GM13977 (cell line): ENCODE measurements around the gene SAP30BP.

Source experiments
- DNase-seq: peaks from one replicate; pipeline ENCODE4 v3.0.0; 2012; ENCODE audit warnings: low spot score
- in situ Hi-C: fragments of 300-500 bp; cut with MboI; formaldehyde crosslinking; loops from one replicate; pipeline ENCODE4 v1.12.0; 2022; ENCODE audit warnings: low sequenced_read_pairs, low pct_unique_long_range_greater_than_20kb, mixed read lengths, inconsistent platforms; ENCODE audit not compliant: unreplicated experiment
- TF ChIP-seq, protein P1 (sequence below): IDR thresholded peaks from 2 replicates; pipeline ENCODE4 v1.5.1; 2012; ENCODE audit warnings: mild to moderate bottlenecking, control low read depth; ENCODE audit not compliant: insufficient read depth; ENCODE audit errors: extremely low read depth, missing control alignments

Gene SAP30BP

DNA sequence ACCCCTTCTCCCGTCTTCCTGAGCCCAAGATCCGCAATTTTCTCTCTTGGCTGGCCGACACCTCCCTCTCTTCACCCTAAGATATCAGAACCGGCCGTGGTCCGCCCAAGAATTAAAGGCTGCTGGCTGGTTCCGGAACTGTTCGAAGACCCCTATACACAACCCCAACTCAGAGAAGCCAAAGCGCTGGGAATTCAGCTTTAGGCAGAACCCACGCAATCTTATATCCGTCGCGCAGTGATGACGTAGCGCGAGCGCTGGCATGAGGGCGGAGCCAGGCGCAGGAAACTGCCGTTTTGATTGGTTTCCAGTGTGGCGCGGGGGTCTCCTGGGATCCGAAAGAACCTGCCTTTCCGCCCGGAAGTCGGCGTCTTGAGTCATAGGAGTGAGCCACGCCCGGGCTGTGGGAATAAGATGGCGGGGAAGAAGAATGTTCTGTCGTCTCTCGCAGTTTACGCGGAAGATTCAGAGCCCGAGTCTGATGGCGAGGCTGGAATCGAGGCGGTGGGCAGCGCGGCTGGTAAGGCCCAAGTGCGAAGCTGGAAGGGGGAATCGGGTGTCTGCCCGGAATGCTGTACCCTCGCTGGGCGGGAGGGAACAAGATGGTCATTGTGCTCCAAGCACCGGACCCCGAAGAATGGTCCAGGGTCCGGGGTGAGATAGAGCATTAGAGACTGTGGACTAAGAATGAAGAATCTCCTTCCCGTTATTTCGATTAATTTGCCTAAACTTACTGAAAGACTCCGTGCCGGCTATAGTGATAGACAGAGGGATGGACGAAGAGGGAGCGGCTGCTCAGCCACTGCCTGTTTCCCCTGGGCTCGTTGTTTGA lies at the start of gene SAP30BP, which contains the start of gene RECQL5:
Gene SAP30BP (plus strand): TSS at position 380 of the 832 bp plus-strand sequence. CDS start 35 bp downstream, at position 415.
Gene RECQL5 (minus strand): TSS at position 196 of the 832 bp plus-strand sequence. CDS start 597 bp downstream, outside the sequence.
- TF ChIP-seq, protein P1, sequence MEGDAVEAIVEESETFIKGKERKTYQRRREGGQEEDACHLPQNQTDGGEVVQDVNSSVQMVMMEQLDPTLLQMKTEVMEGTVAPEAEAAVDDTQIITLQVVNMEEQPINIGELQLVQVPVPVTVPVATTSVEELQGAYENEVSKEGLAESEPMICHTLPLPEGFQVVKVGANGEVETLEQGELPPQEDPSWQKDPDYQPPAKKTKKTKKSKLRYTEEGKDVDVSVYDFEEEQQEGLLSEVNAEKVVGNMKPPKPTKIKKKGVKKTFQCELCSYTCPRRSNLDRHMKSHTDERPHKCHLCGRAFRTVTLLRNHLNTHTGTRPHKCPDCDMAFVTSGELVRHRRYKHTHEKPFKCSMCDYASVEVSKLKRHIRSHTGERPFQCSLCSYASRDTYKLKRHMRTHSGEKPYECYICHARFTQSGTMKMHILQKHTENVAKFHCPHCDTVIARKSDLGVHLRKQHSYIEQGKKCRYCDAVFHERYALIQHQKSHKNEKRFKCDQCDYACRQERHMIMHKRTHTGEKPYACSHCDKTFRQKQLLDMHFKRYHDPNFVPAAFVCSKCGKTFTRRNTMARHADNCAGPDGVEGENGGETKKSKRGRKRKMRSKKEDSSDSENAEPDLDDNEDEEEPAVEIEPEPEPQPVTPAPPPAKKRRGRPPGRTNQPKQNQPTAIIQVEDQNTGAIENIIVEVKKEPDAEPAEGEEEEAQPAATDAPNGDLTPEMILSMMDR = no peak
- in situ Hi-C loops = no loop called here

DNA sequence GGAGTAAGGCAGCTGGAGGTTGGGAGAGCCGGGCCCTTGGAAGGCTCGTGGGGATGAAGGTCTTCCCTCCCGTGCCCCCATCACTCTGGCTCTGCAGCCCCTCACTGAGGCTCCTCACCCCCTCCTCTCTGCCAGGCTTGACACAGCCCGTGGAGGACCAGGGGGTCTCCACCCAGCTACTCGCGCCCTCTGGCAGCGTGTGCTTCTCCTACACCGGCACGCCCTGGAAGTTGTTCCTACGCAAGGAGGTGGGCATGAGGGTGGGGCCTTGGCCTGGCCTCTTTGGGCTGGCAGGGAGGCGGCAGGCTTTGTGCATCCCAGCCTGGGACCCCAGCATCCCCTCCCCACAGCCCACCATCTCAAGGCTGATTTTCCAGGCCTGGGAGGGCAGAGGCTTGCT lies 49.5 kb upstream of the SAP30BP start:
- in situ Hi-C loops = no loop called here
- TF ChIP-seq, protein P1 = no peak
- DNase-seq = no peak

More for the DNA sequence above, at the start of gene SAP30BP, which contains the start of gene RECQL5:
- DNase-seq = peak; percentile 88

DNA sequence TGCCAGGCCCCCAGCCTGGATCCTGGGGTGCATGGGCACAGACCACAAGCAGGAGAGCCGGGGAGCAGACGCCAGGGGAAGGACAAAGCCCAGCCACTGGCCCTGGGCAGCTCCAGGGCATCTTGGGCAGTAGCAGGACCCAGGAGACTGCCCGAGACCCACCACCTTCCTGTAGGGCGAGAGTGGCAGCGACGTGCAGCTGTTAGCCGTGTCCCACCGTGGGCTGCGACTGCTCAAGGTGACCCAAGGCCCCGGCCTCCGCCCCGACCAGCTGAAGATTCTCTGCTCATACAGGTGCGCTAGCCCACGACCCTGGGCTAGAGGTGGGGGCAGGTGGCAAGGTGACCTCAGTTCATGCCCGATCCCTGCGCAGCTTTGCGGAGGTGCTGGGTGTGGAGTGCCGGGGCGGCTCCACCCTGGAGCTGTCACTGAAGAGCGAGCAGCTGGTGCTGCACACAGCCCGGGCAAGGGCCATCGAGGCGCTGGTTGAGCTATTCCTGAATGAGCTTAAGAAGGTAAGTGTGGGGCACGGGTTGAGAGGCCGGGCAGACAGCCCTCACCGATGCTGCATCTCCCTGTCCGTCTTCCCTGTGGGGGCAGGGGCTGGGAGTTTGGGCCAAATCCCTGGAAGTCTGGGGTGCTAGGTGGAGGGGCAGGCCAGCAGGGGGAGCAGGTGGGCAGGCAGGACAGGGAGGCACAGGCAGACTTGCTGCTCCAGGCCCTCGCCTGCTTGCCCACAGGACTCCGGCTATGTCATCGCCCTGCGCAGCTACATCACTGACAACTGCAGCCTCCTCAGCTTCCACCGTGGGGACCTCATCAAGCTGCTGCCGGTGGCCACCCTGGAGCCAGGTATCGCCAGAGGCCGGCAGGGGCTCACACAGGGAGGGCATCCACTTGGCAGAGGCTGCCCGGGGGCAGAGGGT lies 47.4 kb upstream of the SAP30BP start:
- in situ Hi-C loops = no loop called here
- TF ChIP-seq, protein P1 = peak; percentile 40
- DNase-seq = no peak

DNA sequence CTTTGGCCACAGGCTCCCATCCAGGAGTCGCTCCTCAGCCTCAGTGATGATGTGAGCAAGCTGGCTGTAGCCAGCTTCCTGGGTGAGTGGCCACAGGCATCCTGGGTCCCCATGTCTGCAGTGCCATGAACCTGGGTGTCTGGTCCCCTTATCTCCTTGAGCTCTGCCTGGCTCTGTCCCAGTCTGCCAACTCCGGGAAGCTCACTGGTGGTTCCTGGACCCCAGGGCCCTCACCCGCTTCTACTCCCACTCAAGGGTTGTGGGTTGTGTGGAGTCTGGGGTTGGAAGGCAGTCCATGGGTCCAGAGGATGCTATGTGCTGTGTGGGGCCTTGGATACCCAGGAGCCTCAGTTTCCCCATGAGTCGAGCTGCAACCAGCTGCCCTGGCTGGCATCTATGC lies 45.6 kb upstream of the SAP30BP start:
- no peak for DNase-seq
- in situ Hi-C loops = no loop called here
- TF ChIP-seq, protein P1 = no peak

DNA sequence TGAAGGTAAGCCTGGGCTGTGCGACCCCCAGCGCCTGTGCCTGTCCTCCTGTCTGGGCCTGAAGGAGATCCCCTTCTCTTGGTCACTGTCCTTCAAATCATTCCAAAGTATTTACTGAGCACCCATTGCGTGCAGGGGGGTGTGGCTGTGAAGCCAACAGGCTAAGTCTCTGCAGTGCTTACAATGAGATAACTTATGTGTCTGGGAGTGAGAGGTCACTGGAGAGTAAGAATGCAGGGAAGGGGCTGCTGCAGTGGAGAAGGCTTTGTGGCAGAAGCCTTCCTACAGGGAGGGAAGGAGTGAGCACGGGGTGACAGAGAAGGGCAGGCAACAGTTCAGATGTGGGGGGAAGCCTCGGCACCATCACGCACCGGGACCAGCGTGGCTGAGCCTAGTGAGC lies 45.1 kb upstream of the SAP30BP start:
- TF ChIP-seq, protein P1 = no peak
- in situ Hi-C loops = no loop called here
- no peak for DNase-seq

DNA sequence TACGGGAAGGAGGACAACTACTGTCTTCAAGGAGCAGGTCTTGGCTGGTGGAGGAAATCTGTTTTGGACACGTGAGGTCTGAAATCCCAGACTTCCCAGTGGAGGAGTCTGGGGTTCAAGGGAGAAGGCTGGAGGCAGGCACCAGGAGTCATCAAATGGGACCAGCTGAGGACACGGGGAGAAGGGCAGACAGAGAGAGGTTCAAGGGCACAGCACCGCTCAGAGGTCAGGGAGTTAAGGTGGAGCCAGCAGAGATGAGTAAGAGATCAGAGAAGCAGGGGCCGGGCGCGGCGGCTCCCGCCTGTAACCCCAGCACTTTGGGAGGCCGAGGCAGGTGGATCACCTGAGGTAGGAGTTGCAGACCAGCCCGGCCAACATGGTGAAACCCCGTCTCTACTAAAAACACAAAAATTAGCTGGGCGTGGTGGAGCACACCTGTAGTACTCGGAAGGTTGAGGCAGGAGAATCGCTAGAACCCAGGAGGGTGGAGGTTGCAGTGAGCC lies 44.3 kb upstream of the SAP30BP start:
- TF ChIP-seq, protein P1 = no peak
- no peak for DNase-seq
- in situ Hi-C loops = no loop called here
